B cell (primary cell): ENCODE measurements around the gene BTNL2. TPM values are rescaled to one million over a fixed set of nuclear protein-coding genes. Genes with fewer than 3 reads are reported as not detected.

Experiments used
- ATAC-seq: fragments of 200-7000 bp; cut with Tn5 transposase; one replicate; pipeline ENCODE4 v1.10.0; 2021; ENCODE audit warnings: low read depth, mild to moderate bottlenecking, moderate number of reproducible peaks, moderate library complexity
- CTCF ChIA-PET: fragments of 350-600 bp; sonication (Branson Sonifier 250); formaldehyde crosslinking; loops from one replicate; lab custom pipeline; 2021; ENCODE audit warnings: antibody characterized with exemption, inconsistent platforms; lab: Charles Lee
- POLR2A ChIA-PET: fragments of 350-600 bp; sonication (Branson Sonifier 250); formaldehyde crosslinking; loops from one replicate; lab custom pipeline; 2021; ENCODE audit warnings: antibody characterized with exemption; lab: Charles Lee
- DNase-seq: peaks from one replicate; pipeline ENCODE4 v3.0.0; 2013
- H2AFZ ChIP-seq: 2 replicates; pipeline ENCODE4 v1.6.1; 2012; ENCODE audit warnings: mild to moderate bottlenecking, low read depth, low read length; ENCODE audit not compliant: insufficient read depth, poor library complexity, severe bottlenecking
- H3K27ac ChIP-seq, 2 donors: 1 replicate in 1 of 2; 2 replicates in 1 of 2; pipeline ENCODE4 v1.5.1; 2012 to 2013; ENCODE audit warnings: low read length in 2 of 2, mild to moderate bottlenecking in 2 of 2, moderate library complexity in 1 of 2
- H3K27me3 ChIP-seq, 4 experiments: fragments of 200-600 bp in 1 of 4; sonication (generic) in 1 of 4; replicated peaks in 1 of 4; 1 replicate in 2 of 4; 2 replicates in 2 of 4; pipeline versions ENCODE4 v1.6.1 to v1.7.0; 2013 to 2016; ENCODE audit warnings: low read length in 3 of 4, mild to moderate bottlenecking in 2 of 4, mixed read lengths in 1 of 4, moderate library complexity in 1 of 4; ENCODE audit not compliant: insufficient read depth in 4 of 4, control insufficient read depth in 3 of 4; ENCODE audit errors: control extremely low read depth in 1 of 4
- H3K36me3 ChIP-seq, 2 experiments: replicated peaks in 1 of 2; 1 replicate in 1 of 2; 2 replicates in 1 of 2; pipeline versions ENCODE4 v1.6.1 to v1.7.1; 2013; ENCODE audit warnings: low read length in 1 of 2; ENCODE audit not compliant: insufficient read depth in 2 of 2, control insufficient read depth in 1 of 2; ENCODE audit errors: control extremely low read depth in 1 of 2, extremely low read depth in 1 of 2
- H3K4me1 ChIP-seq, 2 donors: fragments of 200-600 bp in 1 of 2; sonication (generic) in 1 of 2; 1 replicate in 1 of 2; 2 replicates in 1 of 2; pipeline versions ENCODE4 v1.5.1 to v1.6.1; 2013 to 2017; ENCODE audit warnings: low read length in 2 of 2; ENCODE audit not compliant: control insufficient read depth in 2 of 2, insufficient read depth in 2 of 2
- H3K4me2 ChIP-seq: replicated peaks from 2 replicates; pipeline ENCODE3; 2012; ENCODE audit warnings: mild to moderate bottlenecking, low read depth, low read length; ENCODE audit not compliant: poor library complexity, severe bottlenecking
- H3K4me3 ChIP-seq, 5 experiments: fragments of 200-600 bp in 1 of 5; sonication (generic) in 1 of 5; 1 replicate in 3 of 5; 2 replicates in 2 of 5; pipeline versions ENCODE4 v1.5.1 to v1.7.0; 2011 to 2016; ENCODE audit warnings: low read length in 4 of 5, mild to moderate bottlenecking in 4 of 5, low read depth in 2 of 5, control low read depth in 1 of 5, moderate library complexity in 1 of 5; ENCODE audit not compliant: insufficient read depth in 1 of 5; ENCODE audit errors: control extremely low read depth in 1 of 5, extremely low read depth in 1 of 5
- H3K79me2 ChIP-seq: fragments of 200-600 bp; sonication (generic); one replicate; pipeline ENCODE4 v1.6.0; 2016; ENCODE audit warnings: low read length; ENCODE audit not compliant: control insufficient read depth, insufficient read depth
- H3K9ac ChIP-seq: fragments of 200-600 bp; sonication (generic); 2 replicates; pipeline ENCODE4 v1.6.1; 2017; ENCODE audit warnings: mild to moderate bottlenecking, low read length, moderate library complexity
- H3K9me3 ChIP-seq, 3 donors: one replicate each; pipeline versions ENCODE4 v1.6.1 to v1.7.1; 2013; ENCODE audit warnings: low read length in 2 of 3; ENCODE audit not compliant: control insufficient read depth in 2 of 3, insufficient read depth in 1 of 3; ENCODE audit errors: control extremely low read depth in 1 of 3
- H4K20me1 ChIP-seq: 2 replicates; pipeline ENCODE4 v1.6.0; 2012; ENCODE audit warnings: mild to moderate bottlenecking, low read length; ENCODE audit not compliant: insufficient read depth, control insufficient read depth, poor library complexity, severe bottlenecking
- H3K27ac Mint-ChIP-seq: one replicate; pipeline ENCODE4 v1.8.0; 2021; ENCODE audit warnings: mixed read lengths
- H3K27me3 Mint-ChIP-seq: one replicate; pipeline ENCODE4 v1.8.0; 2021; ENCODE audit warnings: mixed read lengths
- H3K4me1 Mint-ChIP-seq: one replicate; pipeline ENCODE4 v1.8.0; 2021; ENCODE audit warnings: mixed read lengths
- H3K4me3 Mint-ChIP-seq: one replicate; pipeline ENCODE4 v1.8.0; 2021; ENCODE audit warnings: mixed read lengths
- H3K9me3 Mint-ChIP-seq: one replicate; pipeline ENCODE4 v1.8.0; 2022; ENCODE audit warnings: mixed read lengths; ENCODE audit not compliant: insufficient read depth
- EZH2 ChIP-seq: IDR thresholded peaks from 2 replicates; pipeline ENCODE4 v1.6.1; 2012; ENCODE audit warnings: borderline replicate concordance, low read depth, mild to moderate bottlenecking, moderate library complexity, low read length; ENCODE audit not compliant: insufficient read depth, poor library complexity, severe bottlenecking
- WGBS: methylation state at CpG from one replicate; pipeline ENCODE4 v1.1.5; 2013; ENCODE audit warnings: missing lambda C conversion rate; ENCODE audit not compliant: insufficient coverage; 5-methylcytosine and 5-hydroxymethylcytosine counted together
- intact Hi-C: fragments of 100-400 bp; cut with micrococcal nuclease; formaldehyde crosslinking; loops from one replicate; pipeline ENCODE4 v1.10.0; 2022
- polyA plus RNA-seq: library from polyadenylated mRNA; depleted of rRNA; stranded (reverse); fragments of >200 nt; gene quantifications from 2 replicates; pipeline ENCODE4 v1.2.3, GENCODE V29; 2012
- total RNA-seq, 2 donors: library from RNA; stranded (reverse); fragments of 120-200 nt in 1 of 2; gene quantifications; 1 replicate in 1 of 2; 2 replicates in 1 of 2; pipeline versions ENCODE4 v1.2.3 to v1.2.4, GENCODE V29; 2013 to 2022
- TF ChIP-seq, protein P1 (sequence below): fragments of 200-600 bp; IDR thresholded peaks from one replicate; pipeline ENCODE4 v1.8.0; 2022; ENCODE audit warnings: antibody characterized with exemption, mild to moderate bottlenecking

The BTNL2 gene
- total and polyA plus RNA-seq, 2 donors (not counting 1 experiment from before 2014, with no cell fraction given) = not detected

DNA sequence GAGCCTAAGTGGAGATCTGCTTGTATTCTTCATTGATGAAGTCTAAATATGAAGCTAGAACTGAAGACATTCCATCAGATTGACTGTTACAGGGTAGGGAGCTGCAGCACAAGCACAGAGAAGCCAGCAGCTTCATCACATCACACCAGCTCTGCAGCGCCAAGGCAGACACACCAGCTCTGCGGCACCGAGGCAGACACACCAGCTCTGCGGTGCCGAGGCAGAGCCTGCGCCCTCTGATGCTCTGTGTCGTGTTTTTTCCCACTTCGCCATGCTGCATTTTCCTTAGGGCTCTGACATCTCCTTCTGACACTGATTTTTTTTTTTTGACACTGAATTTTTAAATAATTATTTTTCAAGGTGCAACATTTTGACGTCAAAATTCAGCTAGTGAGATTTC, 784 bp downstream of the BTNL2 start:
- no peak overlapping the region for H2AFZ ChIP-seq
- DNase-seq = no peak
- H3K4me3 Mint-ChIP-seq = no peak overlapping the region
- H3K9ac ChIP-seq = no peak overlapping the region
- H4K20me1 ChIP-seq = no peaks in the 10 kb centered on the region
- H3K27ac Mint-ChIP-seq = no peak overlapping the region
- no peak overlapping the region for H3K4me2 ChIP-seq
- H3K36me3 ChIP-seq = no peaks in the 10 kb centered on the region
- H3K27me3 ChIP-seq = peaks cover 0 to 14% (median 0%) of the 10 kb centered on the region in 4 experiments
- 90% methylated on average over 8 of the region's 9 CpGs for WGBS
- ChIA-PET CTCF (interaction anchor here (0.6 to 13.5 kb wide), 7 partner anchors 9 to 380 kb away, joined by 3 to 172 read pairs (median 6); no protein-coding TSS in a partner anchor), POLR2A (no interaction called here)
- H3K4me3 ChIP-seq = no peak overlapping the region
- no peaks in the 10 kb centered on the region for H3K79me2 ChIP-seq
- H3K9me3 ChIP-seq = no peaks in the 10 kb centered on the region
- no peaks in the 10 kb centered on the region for H3K9me3 Mint-ChIP-seq
- H3K4me1 ChIP-seq = no peaks in the 10 kb centered on the region
- intact Hi-C loops = no loop called here
- H3K27me3 Mint-ChIP-seq = peaks cover 10% of the 10 kb centered on the region
- peaks cover 6% of the 10 kb centered on the region for H3K4me1 Mint-ChIP-seq
- ATAC-seq = no peak
- no peak overlapping the region for H3K27ac ChIP-seq
- no peak for TF ChIP-seq EZH2
- TF ChIP-seq, protein P1, sequence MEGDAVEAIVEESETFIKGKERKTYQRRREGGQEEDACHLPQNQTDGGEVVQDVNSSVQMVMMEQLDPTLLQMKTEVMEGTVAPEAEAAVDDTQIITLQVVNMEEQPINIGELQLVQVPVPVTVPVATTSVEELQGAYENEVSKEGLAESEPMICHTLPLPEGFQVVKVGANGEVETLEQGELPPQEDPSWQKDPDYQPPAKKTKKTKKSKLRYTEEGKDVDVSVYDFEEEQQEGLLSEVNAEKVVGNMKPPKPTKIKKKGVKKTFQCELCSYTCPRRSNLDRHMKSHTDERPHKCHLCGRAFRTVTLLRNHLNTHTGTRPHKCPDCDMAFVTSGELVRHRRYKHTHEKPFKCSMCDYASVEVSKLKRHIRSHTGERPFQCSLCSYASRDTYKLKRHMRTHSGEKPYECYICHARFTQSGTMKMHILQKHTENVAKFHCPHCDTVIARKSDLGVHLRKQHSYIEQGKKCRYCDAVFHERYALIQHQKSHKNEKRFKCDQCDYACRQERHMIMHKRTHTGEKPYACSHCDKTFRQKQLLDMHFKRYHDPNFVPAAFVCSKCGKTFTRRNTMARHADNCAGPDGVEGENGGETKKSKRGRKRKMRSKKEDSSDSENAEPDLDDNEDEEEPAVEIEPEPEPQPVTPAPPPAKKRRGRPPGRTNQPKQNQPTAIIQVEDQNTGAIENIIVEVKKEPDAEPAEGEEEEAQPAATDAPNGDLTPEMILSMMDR = no peak

GRCh38 chr6:32405656-32406055, 1.3 kb downstream of the BTNL2 start:
- Histone ChIP-seq H3K4me2 (no peak overlapping the region), H3K4me3 (no peak overlapping the region), H3K79me2 (no peaks in the 10 kb centered on the region), H3K27me3 (peaks cover 0 to 14% (median 0%) of the 10 kb centered on the region in 4 experiments), H3K4me1 (no peaks in the 10 kb centered on the region), H4K20me1 (no peaks in the 10 kb centered on the region), H3K27ac (no peak overlapping the region), H3K9me3 (no peaks in the 10 kb centered on the region), H3K36me3 (no peaks in the 10 kb centered on the region), H2AFZ (no peak overlapping the region), H3K9ac (no peak overlapping the region)
- no peak overlapping the region for H3K4me3 Mint-ChIP-seq
- H3K27ac Mint-ChIP-seq = no peak overlapping the region
- no peak for TF ChIP-seq EZH2
- TF ChIP-seq, protein P1 = no peak
- ATAC-seq (no peak), DNase-seq (no peak)
- H3K27me3 Mint-ChIP-seq = peaks cover 10% of the 10 kb centered on the region
- H3K4me1 Mint-ChIP-seq = peaks cover 6% of the 10 kb centered on the region
- 40% methylated on average over 1 of the region's 1 CpG for WGBS
- CTCF ChIA-PET = interaction anchor here (0.8 to 13.5 kb wide), 7 partner anchors 9 to 380 kb away, joined by 3 to 172 read pairs (median 6); no protein-coding TSS in a partner anchor
- H3K9me3 Mint-ChIP-seq = no peaks in the 10 kb centered on the region
- POLR2A ChIA-PET = no interaction called here
- intact Hi-C loops = no loop called here
